ENCODE measurements around the gene CCDC88B. TPM values are rescaled to one million over a fixed set of nuclear protein-coding genes. Genes with fewer than 3 reads are reported as not detected.

Gene CCDC88B
- total RNA-seq, 1 experiment from 2014 or later, result 17.1 TPM

GRCh38 chr11:64372021-64372420 lies 32.0 kb downstream of the CCDC88B start:
- H3K4me3 ChIP-seq (ENCODE audit: low read depth in 2 of 2, low read length in 2 of 2), result no peak overlapping the region
- H3K36me3 ChIP-seq (ENCODE audit: control insufficient read depth, insufficient read depth, low read length), result no peaks in the 10 kb centered on the region
- BruUV-seq (replicated peaks), result no TSS peak
- H3K27me3 ChIP-seq (ENCODE audit: control insufficient read depth, insufficient read depth, low read length), result no peaks in the 10 kb centered on the region
- ChIA-PET CTCF (interaction anchor here (1.1 to 1.2 kb wide), 2 partner anchors 15 to 17 kb away, joined by 3 to 4 read pairs; no protein-coding TSS in a partner anchor), POLR2A (no interaction called here)
- in situ Hi-C loops (cut with HindIII; ENCODE audit: low pct_unique_long_range_greater_than_20kb, low sequenced_read_pairs), result no loop called here
- peaks cover 5% of the 10 kb centered on the region; the same call in 1 of the 2 replicates for H3K4me1 ChIP-seq (ENCODE audit: control insufficient read depth, insufficient read depth, low read length)
- no peak for ATAC-seq
- TF ChIP-seq, protein P1, sequence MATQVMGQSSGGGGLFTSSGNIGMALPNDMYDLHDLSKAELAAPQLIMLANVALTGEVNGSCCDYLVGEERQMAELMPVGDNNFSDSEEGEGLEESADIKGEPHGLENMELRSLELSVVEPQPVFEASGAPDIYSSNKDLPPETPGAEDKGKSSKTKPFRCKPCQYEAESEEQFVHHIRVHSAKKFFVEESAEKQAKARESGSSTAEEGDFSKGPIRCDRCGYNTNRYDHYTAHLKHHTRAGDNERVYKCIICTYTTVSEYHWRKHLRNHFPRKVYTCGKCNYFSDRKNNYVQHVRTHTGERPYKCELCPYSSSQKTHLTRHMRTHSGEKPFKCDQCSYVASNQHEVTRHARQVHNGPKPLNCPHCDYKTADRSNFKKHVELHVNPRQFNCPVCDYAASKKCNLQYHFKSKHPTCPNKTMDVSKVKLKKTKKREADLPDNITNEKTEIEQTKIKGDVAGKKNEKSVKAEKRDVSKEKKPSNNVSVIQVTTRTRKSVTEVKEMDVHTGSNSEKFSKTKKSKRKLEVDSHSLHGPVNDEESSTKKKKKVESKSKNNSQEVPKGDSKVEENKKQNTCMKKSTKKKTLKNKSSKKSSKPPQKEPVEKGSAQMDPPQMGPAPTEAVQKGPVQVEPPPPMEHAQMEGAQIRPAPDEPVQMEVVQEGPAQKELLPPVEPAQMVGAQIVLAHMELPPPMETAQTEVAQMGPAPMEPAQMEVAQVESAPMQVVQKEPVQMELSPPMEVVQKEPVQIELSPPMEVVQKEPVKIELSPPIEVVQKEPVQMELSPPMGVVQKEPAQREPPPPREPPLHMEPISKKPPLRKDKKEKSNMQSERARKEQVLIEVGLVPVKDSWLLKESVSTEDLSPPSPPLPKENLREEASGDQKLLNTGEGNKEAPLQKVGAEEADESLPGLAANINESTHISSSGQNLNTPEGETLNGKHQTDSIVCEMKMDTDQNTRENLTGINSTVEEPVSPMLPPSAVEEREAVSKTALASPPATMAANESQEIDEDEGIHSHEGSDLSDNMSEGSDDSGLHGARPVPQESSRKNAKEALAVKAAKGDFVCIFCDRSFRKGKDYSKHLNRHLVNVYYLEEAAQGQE (IDR thresholded peaks at IDR 0.05; ENCODE audit: insufficient read depth in 1 of 2, low read depth in 2 of 2, low read length in 1 of 2), result no peak
- no peak for TF ChIP-seq SIN3A (IDR thresholded peaks at IDR 0.05; ENCODE audit: borderline replicate concordance, insufficient read depth, low read depth, low read length)
- intact Hi-C loops (cut with micrococcal nuclease; ENCODE audit: unreplicated experiment), result no loop called here
- no peaks in the 10 kb centered on the region for H3K9me3 ChIP-seq (ENCODE audit: control insufficient read depth, insufficient read depth, low read depth, low read length)
- DNase-seq (ENCODE audit: low read depth, low spot score), result no peak
- no peak overlapping the region for H3K27ac ChIP-seq (ENCODE audit: low read length)

DNA sequence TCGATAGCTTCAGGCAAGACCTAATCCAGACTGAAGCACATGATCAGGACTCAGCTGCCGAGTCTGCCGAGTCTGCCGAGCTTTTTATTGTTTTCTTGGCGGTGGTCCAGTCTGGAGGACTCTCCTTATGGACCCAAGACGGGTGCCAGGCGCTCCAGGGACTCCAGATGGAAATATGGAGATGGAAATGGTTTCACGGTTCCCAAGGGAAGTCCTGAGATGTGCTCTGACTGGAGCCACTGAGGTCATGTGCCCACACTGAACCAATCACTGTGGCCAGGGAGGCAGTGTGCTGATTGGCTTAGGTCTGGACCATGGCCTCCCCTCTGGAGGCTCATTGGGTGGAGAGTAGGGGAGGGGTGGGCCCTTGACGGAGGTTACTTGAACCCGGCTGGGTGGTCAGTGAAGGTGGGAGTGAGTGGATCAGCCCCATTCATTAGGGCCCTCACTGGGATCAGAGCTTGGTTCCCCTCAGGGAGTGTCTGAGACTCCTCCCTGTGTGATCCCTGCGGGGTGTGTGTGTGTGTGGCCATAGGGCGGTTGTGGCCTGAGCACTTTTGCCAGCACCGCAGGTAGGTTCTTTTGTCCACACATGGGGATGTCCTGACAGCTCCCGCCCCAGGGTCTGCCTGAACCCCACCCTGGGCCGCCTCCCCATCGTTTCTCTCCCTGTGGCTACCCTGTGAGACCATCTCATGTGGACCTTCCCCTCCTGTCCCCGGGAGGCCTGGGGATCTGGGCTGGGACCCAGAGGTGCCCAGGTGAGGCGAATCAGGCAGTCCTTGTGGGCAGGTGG lies 33.0 kb downstream of the CCDC88B start:
- in situ Hi-C loops (cut with HindIII; ENCODE audit: low pct_unique_long_range_greater_than_20kb, low sequenced_read_pairs), result no loop called here
- CTCF ChIA-PET, result interaction anchor here (1.1 to 1.2 kb wide), 2 partner anchors 16 to 18 kb away, joined by 3 to 4 read pairs; no protein-coding TSS in a partner anchor
- peak; percentile 25 for DNase-seq (ENCODE audit: low read depth, low spot score)
- no peaks in the 10 kb centered on the region for H3K9me3 ChIP-seq (ENCODE audit: control insufficient read depth, insufficient read depth, low read depth, low read length)
- POLR2A ChIA-PET, result interaction anchor here (0.6 kb wide), 1 partner anchor 48 kb away, joined by 3 read pairs; no protein-coding TSS in a partner anchor
- H3K4me3 ChIP-seq (ENCODE audit: low read depth in 2 of 2, low read length in 2 of 2), result peak overlapping the region; percentile 30 to 42
- no peaks in the 10 kb centered on the region for H3K27me3 ChIP-seq (ENCODE audit: control insufficient read depth, insufficient read depth, low read length)
- TF ChIP-seq POLR2AphosphoS5 (IDR thresholded peaks at IDR 0.05; ENCODE audit: low read depth, low read length) (no peak; the same call in none of the 2 replicates), SIN3A (IDR thresholded peaks at IDR 0.05; ENCODE audit: borderline replicate concordance, insufficient read depth, low read depth, low read length) (no peak), TCF7L2 (IDR thresholded peaks at IDR 0.05; ENCODE audit: low read depth, low read length) (no peak)
- TF ChIP-seq, protein P2, sequence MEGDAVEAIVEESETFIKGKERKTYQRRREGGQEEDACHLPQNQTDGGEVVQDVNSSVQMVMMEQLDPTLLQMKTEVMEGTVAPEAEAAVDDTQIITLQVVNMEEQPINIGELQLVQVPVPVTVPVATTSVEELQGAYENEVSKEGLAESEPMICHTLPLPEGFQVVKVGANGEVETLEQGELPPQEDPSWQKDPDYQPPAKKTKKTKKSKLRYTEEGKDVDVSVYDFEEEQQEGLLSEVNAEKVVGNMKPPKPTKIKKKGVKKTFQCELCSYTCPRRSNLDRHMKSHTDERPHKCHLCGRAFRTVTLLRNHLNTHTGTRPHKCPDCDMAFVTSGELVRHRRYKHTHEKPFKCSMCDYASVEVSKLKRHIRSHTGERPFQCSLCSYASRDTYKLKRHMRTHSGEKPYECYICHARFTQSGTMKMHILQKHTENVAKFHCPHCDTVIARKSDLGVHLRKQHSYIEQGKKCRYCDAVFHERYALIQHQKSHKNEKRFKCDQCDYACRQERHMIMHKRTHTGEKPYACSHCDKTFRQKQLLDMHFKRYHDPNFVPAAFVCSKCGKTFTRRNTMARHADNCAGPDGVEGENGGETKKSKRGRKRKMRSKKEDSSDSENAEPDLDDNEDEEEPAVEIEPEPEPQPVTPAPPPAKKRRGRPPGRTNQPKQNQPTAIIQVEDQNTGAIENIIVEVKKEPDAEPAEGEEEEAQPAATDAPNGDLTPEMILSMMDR (IDR thresholded peaks at IDR 0.05), result no peak
- TF ChIP-seq, protein P1 (IDR thresholded peaks at IDR 0.05; ENCODE audit: insufficient read depth in 1 of 2, low read depth in 2 of 2, low read length in 1 of 2), result no peak
- ATAC-seq, result peak; percentile 90
- intact Hi-C loops (cut with micrococcal nuclease; ENCODE audit: unreplicated experiment), result no loop called here
- H3K4me1 ChIP-seq (ENCODE audit: control insufficient read depth, insufficient read depth, low read length), result peaks cover 5% of the 10 kb centered on the region; the same call in 1 of the 2 replicates
- H3K27ac ChIP-seq (ENCODE audit: low read length), result no peak overlapping the region
- BruUV-seq (replicated peaks), result no TSS peak
- no peaks in the 10 kb centered on the region for H3K36me3 ChIP-seq (ENCODE audit: control insufficient read depth, insufficient read depth, low read length)

Measured in Panc1 (cell line).